GM23248 (cell line): ENCODE measurements around the gene DLX6. TPM values are rescaled to one million over a fixed set of nuclear protein-coding genes. Genes with fewer than 3 reads are reported as not detected.

Experiments
- DNase-seq: peaks from one replicate; pipeline ENCODE4 v3.0.0-alpha.2; 2015
- H2AFZ ChIP-seq: fragments of 200-600 bp; sonication (generic); 2 replicates; pipeline ENCODE4 v1.6.1; 2016; ENCODE audit warnings: antibody characterized with exemption
- H3F3A ChIP-seq: fragments of 200-600 bp; sonication (generic); 2 replicates; pipeline ENCODE4 v1.6.1; 2016; ENCODE audit warnings: mild to moderate bottlenecking, antibody characterized with exemption, mixed run types; ENCODE audit not compliant: insufficient read depth
- H3K27ac ChIP-seq: fragments of 200-600 bp; sonication (generic); 2 replicates; pipeline ENCODE4 v1.5.1; 2016; ENCODE audit warnings: mild to moderate bottlenecking
- H3K27me3 ChIP-seq: fragments of 200-600 bp; sonication (generic); replicated peaks from 2 replicates; pipeline ENCODE4 v1.6.1; 2016; ENCODE audit warnings: mild to moderate bottlenecking; ENCODE audit not compliant: insufficient read depth
- H3K36me3 ChIP-seq: fragments of 200-600 bp; sonication (generic); 2 replicates; pipeline ENCODE4 v1.6.1; 2016; ENCODE audit warnings: low read depth, mild to moderate bottlenecking
- H3K4me1 ChIP-seq: fragments of 200-600 bp; sonication (generic); 2 replicates; pipeline ENCODE4 v1.6.1; 2016; ENCODE audit warnings: mild to moderate bottlenecking; ENCODE audit not compliant: insufficient read depth
- H3K4me2 ChIP-seq: fragments of 200-600 bp; sonication (generic); one replicate; pipeline ENCODE4 v1.6.1; 2016; ENCODE audit warnings: mild to moderate bottlenecking; ENCODE audit not compliant: unreplicated experiment
- H3K4me3 ChIP-seq: fragments of 200-600 bp; sonication (generic); 2 replicates; pipeline ENCODE4 v1.5.1; 2016; ENCODE audit warnings: mild to moderate bottlenecking
- H3K79me2 ChIP-seq: fragments of 200-600 bp; sonication (generic); 2 replicates; pipeline ENCODE4 v1.6.1; 2016; ENCODE audit warnings: mild to moderate bottlenecking; ENCODE audit not compliant: insufficient read depth
- H3K9ac ChIP-seq: fragments of 200-600 bp; sonication (generic); 2 replicates; pipeline ENCODE4 v1.6.1; 2016; ENCODE audit warnings: mild to moderate bottlenecking
- H3K9me2 ChIP-seq: fragments of 200-600 bp; sonication (generic); 2 replicates; pipeline ENCODE4 v1.6.1; 2016; ENCODE audit warnings: mixed run types, mild to moderate bottlenecking, moderate library complexity; ENCODE audit not compliant: insufficient read depth
- H3K9me3 ChIP-seq: fragments of 200-600 bp; sonication (generic); one replicate; pipeline ENCODE4 v1.6.1; 2017; ENCODE audit warnings: low read depth
- H4K20me1 ChIP-seq: fragments of 200-600 bp; sonication (generic); 2 replicates; pipeline ENCODE4 v1.6.0; 2016; ENCODE audit not compliant: insufficient read depth
- EZH2 ChIP-seq: fragments of 200-600 bp; sonication (generic); IDR thresholded peaks from 2 replicates; pipeline ENCODE4 v1.6.1; 2018; ENCODE audit warnings: antibody characterized with exemption, mild to moderate bottlenecking; ENCODE audit not compliant: insufficient read depth, poor library complexity, severe bottlenecking
- EZH2phosphoT487 ChIP-seq: fragments of 200-600 bp; sonication (generic); IDR thresholded peaks from 2 replicates; pipeline ENCODE4 v1.6.1; 2018; ENCODE audit warnings: antibody characterized with exemption, moderate library complexity, mild to moderate bottlenecking, low read depth; ENCODE audit not compliant: insufficient read depth
- WGBS, 2 experiments: methylation state at CpG; one replicate each; pipeline ENCODE4 v1.1.6; 2015 to 2017; ENCODE audit warnings: low lambda C conversion rate in 2 of 2, low coverage in 1 of 2; ENCODE audit errors: missing lambda C conversion rate in 2 of 2; 5-methylcytosine and 5-hydroxymethylcytosine counted together
- in situ Hi-C: fragments of 300-500 bp; cut with MboI; formaldehyde crosslinking; loops from 2 replicates; pipeline ENCODE4 v1.15.0; 2020
- polyA plus RNA-seq: library from polyadenylated mRNA; unstranded; fragments of >200 nt; fragmentation: Nextera tagmentation; extraction: Ambion mirVana; gene quantifications from 2 replicates; pipeline ENCODE4 v1.2.1, GENCODE V29; 2016
- total RNA-seq: library from RNA; depleted of rRNA; stranded (reverse); fragments of >200 nt; shearing (Covaris generic); gene quantifications from 2 replicates; pipeline ENCODE4 v1.2.3, GENCODE V29; 2014

Gene DLX6
- total and polyA plus RNA-seq, 2 experiments from 2014 or later: not detected

DNA sequence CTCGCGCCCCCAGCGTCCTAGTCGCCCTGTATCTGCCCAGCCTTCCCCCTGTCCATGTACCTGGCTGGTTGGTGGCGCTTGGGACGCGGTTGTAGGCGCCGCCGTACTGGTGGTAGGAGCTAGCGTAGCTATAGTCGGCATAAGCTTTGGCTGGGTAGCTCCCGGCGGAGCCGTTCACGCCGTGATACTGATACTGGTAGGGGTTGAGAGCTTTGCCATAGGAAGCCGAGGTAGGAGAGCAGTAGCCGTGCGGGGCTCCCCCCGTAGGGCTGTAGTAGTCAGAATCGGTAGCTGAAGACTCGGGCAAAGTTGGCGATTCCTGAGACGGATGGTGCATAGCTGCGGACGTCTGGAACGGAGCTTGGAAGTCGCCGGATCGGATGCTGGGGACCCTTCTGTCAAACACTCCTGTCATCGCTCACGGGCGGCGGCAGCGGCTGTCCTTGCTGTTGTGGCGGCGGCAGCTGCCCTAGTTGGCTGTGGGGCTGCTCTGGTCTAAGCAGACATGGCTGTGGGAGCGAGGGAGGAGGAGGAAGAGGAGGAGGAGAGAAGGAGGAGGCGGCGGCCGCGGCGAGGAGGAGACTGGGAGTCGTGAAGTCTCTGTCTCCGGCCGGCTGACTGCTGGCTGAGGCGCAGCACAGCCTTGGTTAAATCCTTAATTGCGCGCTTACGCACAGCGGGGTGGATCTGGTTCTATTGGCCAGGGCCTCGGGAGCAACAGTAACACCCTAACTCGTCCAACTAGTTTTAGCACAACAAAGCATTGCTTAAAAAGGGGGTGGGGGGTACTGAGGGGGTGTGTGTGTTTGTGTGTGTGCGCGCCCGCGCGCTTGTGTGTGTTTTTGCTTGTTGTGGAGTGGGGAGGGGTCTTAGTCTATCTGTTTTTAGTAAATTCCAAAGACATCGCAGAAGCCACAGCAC, 19.1 kb downstream of the DLX6 start, which contains the start of gene DLX5:
DLX5 (minus strand) TSS at position 623 of the 921 bp plus-strand sequence; CDS start at position 415, 208 bp downstream.
- no peak within 1 kb of the TSS for H3K27ac ChIP-seq
- no peaks in the 10 kb centered on the region for H3K4me1 ChIP-seq
- H3K4me3 ChIP-seq: peak within 1 kb of the TSS; percentile 55
- H3K9me3 ChIP-seq: no peaks in the 10 kb centered on the region
- peaks cover 78% of the 10 kb centered on the region for H3K27me3 ChIP-seq
- DNase-seq: peak; percentile 49
- no peaks in the 10 kb centered on the region for H3K79me2 ChIP-seq
- TF ChIP-seq EZH2phosphoT487 (no peak), EZH2 (no peak)
- H4K20me1 ChIP-seq: no peaks in the 10 kb centered on the region
- H3F3A ChIP-seq: no peaks in the 10 kb centered on the region
- H3K4me2 ChIP-seq: peak within 1 kb of the TSS; percentile 49
- in situ Hi-C loops: loop anchor here (10.0 kb wide), 1 partner anchor 950 kb away; no protein-coding TSS in a partner anchor
- WGBS, 2 experiments: 2 to 4% methylated on average over 59 to 60 of the region's 60 CpGs
- no peaks in the 10 kb centered on the region for H3K36me3 ChIP-seq
- no peaks in the 10 kb centered on the region for H3K9me2 ChIP-seq
- no peak within 1 kb of the TSS for H3K9ac ChIP-seq
- H2AFZ ChIP-seq: peak within 1 kb of the TSS; percentile 72; the same call in 1 of the 2 replicates

DNA sequence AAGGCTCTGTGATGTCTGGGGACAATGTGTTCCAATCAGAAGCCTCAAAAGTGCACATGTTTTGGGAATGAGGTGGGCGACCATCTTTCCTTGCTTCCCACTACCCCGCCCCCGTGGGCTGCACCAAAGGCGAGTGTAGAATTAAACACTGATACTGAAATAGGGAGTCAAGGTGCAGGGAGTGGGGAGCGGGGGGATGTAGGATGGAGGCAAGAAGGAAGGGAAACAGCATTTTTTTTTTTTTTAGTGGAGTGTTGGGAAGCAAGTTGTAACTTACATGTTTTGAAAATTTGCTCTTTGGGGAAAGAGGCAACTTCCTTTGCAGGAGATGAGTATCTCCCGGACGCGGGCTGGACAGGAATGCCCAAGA, 19.8 kb downstream of the DLX6 start:
- no peak for DNase-seq
- H3K9me2 ChIP-seq: no peaks in the 10 kb centered on the region
- H2AFZ ChIP-seq: no peak overlapping the region
- no peaks in the 10 kb centered on the region for H3K4me1 ChIP-seq
- H3K9ac ChIP-seq: no peak overlapping the region
- no peaks in the 10 kb centered on the region for H3K79me2 ChIP-seq
- no peaks in the 10 kb centered on the region for H3F3A ChIP-seq
- no peak overlapping the region for H3K4me3 ChIP-seq
- TF ChIP-seq EZH2: peak; percentile 4
- no peak for TF ChIP-seq EZH2phosphoT487
- no peak overlapping the region for H3K27ac ChIP-seq
- no peaks in the 10 kb centered on the region for H3K9me3 ChIP-seq
- H4K20me1 ChIP-seq: no peaks in the 10 kb centered on the region
- in situ Hi-C loops: loop anchor here (10.0 kb wide), 1 partner anchor 950 kb away; no protein-coding TSS in a partner anchor
- 0 to 6% methylated on average over 8 of the region's 8 CpGs for WGBS, 2 experiments
- H3K36me3 ChIP-seq: no peaks in the 10 kb centered on the region
- no peak overlapping the region for H3K4me2 ChIP-seq
- peaks cover 74% of the 10 kb centered on the region for H3K27me3 ChIP-seq

DNA sequence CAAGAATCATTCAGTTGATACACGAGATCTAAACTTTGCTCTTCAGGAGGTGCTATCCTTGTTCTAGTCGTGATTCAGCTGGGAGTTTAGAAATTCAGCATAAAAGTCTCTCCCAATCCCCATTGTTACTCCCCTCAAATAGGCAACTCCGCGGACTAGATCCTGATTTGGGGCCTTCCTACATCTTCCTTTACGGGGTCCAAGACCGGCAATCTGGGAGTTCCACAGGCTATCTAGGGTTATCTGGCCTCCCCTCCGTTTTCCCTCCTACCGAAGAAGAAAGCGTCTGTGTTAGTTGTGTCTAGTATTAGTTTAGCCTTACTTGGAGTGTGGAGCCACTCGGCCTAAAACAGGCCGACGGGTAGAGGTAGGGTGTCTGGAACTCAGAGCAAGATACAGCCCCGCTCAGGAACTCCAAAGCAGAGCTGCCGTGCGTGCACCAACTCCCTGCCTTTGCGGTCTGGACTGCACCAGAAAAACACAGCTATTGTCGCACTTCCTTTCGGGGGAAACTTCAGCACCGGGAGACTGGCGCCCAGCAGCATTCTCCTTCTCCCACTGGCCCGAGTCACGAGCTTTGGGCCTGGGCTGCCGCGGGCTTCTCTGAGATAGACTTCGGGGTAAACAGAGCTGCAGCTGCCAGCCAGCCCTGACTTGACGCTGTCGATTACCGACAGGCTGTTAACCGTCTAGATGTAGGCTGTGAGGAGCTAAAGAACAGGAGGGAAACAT, 20.8 kb downstream of the DLX6 start:
- H3K79me2 ChIP-seq: no peaks in the 10 kb centered on the region
- H3K27ac ChIP-seq: no peak overlapping the region
- 14 to 16% methylated on average over 29 of the region's 29 CpGs for WGBS, 2 experiments
- peaks cover 72% of the 10 kb centered on the region for H3K27me3 ChIP-seq
- no peaks in the 10 kb centered on the region for H3K4me1 ChIP-seq
- peak; percentile 30 for DNase-seq
- in situ Hi-C loops: loop anchor here (10.0 kb wide), 1 partner anchor 951 kb away; no protein-coding TSS in a partner anchor
- no peaks in the 10 kb centered on the region for H4K20me1 ChIP-seq
- H3K4me2 ChIP-seq: no peak overlapping the region
- TF ChIP-seq EZH2phosphoT487 (0 out of 2 replicates have a peak, but pooled peaks have one; percentile 61), EZH2 (peak; percentile 59)
- H3K36me3 ChIP-seq: no peaks in the 10 kb centered on the region
- H3K9ac ChIP-seq: no peak overlapping the region
- no peak overlapping the region for H3K4me3 ChIP-seq
- H3K9me2 ChIP-seq: no peaks in the 10 kb centered on the region
- no peak overlapping the region for H2AFZ ChIP-seq
- H3F3A ChIP-seq: no peaks in the 10 kb centered on the region
- no peaks in the 10 kb centered on the region for H3K9me3 ChIP-seq

DNA sequence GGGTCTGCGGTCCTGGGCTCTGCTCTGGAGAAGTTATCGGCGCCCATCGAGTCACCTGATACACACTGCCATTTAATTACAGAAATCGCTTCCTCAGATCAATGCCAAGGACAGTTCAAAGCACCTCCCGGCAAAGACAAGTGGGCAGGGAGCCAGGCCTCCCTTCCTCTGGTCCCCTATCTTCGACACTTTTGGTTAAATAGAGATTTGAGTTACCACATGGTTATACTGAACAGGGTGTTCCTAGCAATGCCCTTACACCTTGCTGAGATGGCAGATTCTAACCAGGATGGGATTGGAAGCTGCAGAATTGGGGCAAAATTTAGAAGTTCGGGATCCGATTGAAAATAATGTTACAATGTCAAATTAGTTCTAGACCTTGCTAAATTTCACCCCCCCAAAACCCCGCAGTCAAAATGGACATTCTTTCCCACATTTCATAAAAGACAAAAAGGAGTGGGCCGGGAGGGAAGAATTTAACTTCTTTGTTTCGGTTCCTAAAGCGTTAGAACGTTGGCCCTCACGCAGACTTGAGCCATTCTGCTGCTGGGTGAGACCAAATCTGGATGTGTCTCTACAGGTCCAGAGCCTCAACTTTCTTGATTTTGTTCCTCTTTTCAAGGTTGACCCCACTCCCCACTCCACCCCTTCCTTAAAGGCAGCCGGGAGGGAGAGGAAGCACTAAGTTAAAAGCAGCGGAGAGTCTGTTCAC, 21.5 kb downstream of the DLX6 start:
- no peaks in the 10 kb centered on the region for H3F3A ChIP-seq
- peak overlapping the region; percentile 71 for H3K4me3 ChIP-seq
- no peak overlapping the region for H3K9ac ChIP-seq
- WGBS, 2 experiments: 10 to 11% methylated on average over 17 of the region's 17 CpGs
- no peaks in the 10 kb centered on the region for H4K20me1 ChIP-seq
- no peaks in the 10 kb centered on the region for H3K79me2 ChIP-seq
- peak overlapping the region; percentile 96 for H3K4me2 ChIP-seq
- H3K9me3 ChIP-seq: no peaks in the 10 kb centered on the region
- TF ChIP-seq EZH2 (no peak), EZH2phosphoT487 (no peak)
- peak overlapping the region; percentile 80 for H2AFZ ChIP-seq
- no peaks in the 10 kb centered on the region for H3K4me1 ChIP-seq
- no peaks in the 10 kb centered on the region for H3K36me3 ChIP-seq
- DNase-seq: no peak
- no peaks in the 10 kb centered on the region for H3K9me2 ChIP-seq
- peaks cover 72% of the 10 kb centered on the region for H3K27me3 ChIP-seq
- no peak overlapping the region for H3K27ac ChIP-seq
- in situ Hi-C loops: loop anchor here (10.0 kb wide), 1 partner anchor 952 kb away; no protein-coding TSS in a partner anchor
